ENCODE measurements around the gene CD3G.

The CD3G gene

GRCh38 chr11:118382954-118383353, 38.8 kb downstream of the CD3G start:
- DNase-seq (ENCODE audit: low read depth), result no peak
- no peak for TF ChIP-seq CTCF (IDR thresholded peaks at IDR 0.05; ENCODE audit: insufficient read depth, low read depth, low read length, missing control alignments)
- no peak overlapping the region for H3K4me3 ChIP-seq (ENCODE audit: low read depth, low read length)

- DNase-seq (ENCODE audit: low read depth), result no peak
- H3K4me3 ChIP-seq (ENCODE audit: low read depth, low read length), result no peak overlapping the region
- TF ChIP-seq CTCF (IDR thresholded peaks at IDR 0.05; ENCODE audit: insufficient read depth, low read depth, low read length, missing control alignments), result no peak
These were observed 39.5 kb downstream of the CD3G start for GRCh38 chr11:118383657-118384056.

GRCh38 chr11:118396097-118396501, 52.0 kb downstream of the CD3G start:
- TF ChIP-seq CTCF (IDR thresholded peaks at IDR 0.05; ENCODE audit: insufficient read depth, low read depth, low read length, missing control alignments), result no peak
- DNase-seq (ENCODE audit: low read depth), result no peak
- no peak overlapping the region for H3K4me3 ChIP-seq (ENCODE audit: low read depth, low read length)

GRCh38 chr11:118397448-118397847, 53.3 kb downstream of the CD3G start:
- no peak for TF ChIP-seq CTCF (IDR thresholded peaks at IDR 0.05; ENCODE audit: insufficient read depth, low read depth, low read length, missing control alignments)
- DNase-seq (ENCODE audit: low read depth), result no peak
- no peak overlapping the region for H3K4me3 ChIP-seq (ENCODE audit: low read depth, low read length)

- H3K4me3 ChIP-seq (ENCODE audit: low read depth, low read length), result no peak overlapping the region
- peak; percentile 75 for DNase-seq (ENCODE audit: low read depth)
- no peak for TF ChIP-seq CTCF (IDR thresholded peaks at IDR 0.05; ENCODE audit: insufficient read depth, low read depth, low read length, missing control alignments)
These were observed 54.8 kb downstream of the CD3G start for GRCh38 chr11:118398791-118399559.

- peak within 1 kb of the TSS; percentile 65 for H3K4me3 ChIP-seq (ENCODE audit: low read depth, low read length)
- TF ChIP-seq CTCF (IDR thresholded peaks at IDR 0.05; ENCODE audit: insufficient read depth, low read depth, low read length, missing control alignments), result no peak
- peak; percentile 95 for DNase-seq (ENCODE audit: low read depth)
These were observed 57.2 kb downstream of the CD3G start, which contains the start of gene ATP5MG for GRCh38 chr11:118401151-118401879. Gene ATP5MG, plus strand, starts transcription at chr11:118401606. Its CDS starts 60 bp downstream, at chr11:118401666.

Measured in GM12865 (cell line).